ENCODE measurements around the gene LMNTD2. TPM values are rescaled to one million over a fixed set of nuclear protein-coding genes. Genes with fewer than 3 reads are reported as not detected.

LMNTD2 gene
- total RNA-seq, 2 experiments from 2014 or later = 0.34 to 0.81 TPM

- Mint-ChIP-seq H3K4me1 (ENCODE audit: low read depth) (peaks cover 15% of the 10 kb centered on the region), H3K36me3 (ENCODE audit: low read depth) (peaks cover 4% of the 10 kb centered on the region), H3K27me3 (ENCODE audit: low read depth) (peaks cover 14% of the 10 kb centered on the region), H3K4me3 (peak overlapping the region; percentile 48), H3K27ac (no peak overlapping the region), H3K9me3 (ENCODE audit: insufficient read depth) (no peaks in the 10 kb centered on the region)
- CTCF ChIA-PET = interaction anchor here (1.2 to 4.7 kb wide), 4 partner anchors 10 to 168 kb away, joined by 5 to 86 read pairs (median 19); no protein-coding TSS in a partner anchor
- DNase-seq (no peak), ATAC-seq (no peak)
- POLR2A ChIA-PET = interaction anchor here (1.1 to 1.4 kb wide), 3 partner anchors 12 to 59 kb away, joined by 3 to 4 read pairs (median 3); partner anchors contain the start of gene IRF7
Measured at GRCh38 chr11:556662-557256, 3.8 kb downstream of the LMNTD2 start.

GRCh38 chr11:555780-556661 lies 4.5 kb downstream of the LMNTD2 start:
- peaks cover 14% of the 10 kb centered on the region for H3K27me3 Mint-ChIP-seq (ENCODE audit: low read depth)
- no peak overlapping the region for H3K27ac Mint-ChIP-seq
- peaks cover 11% of the 10 kb centered on the region for H3K4me1 Mint-ChIP-seq (ENCODE audit: low read depth)
- DNase-seq (no peak), ATAC-seq (no peak)
- H3K9me3 Mint-ChIP-seq (ENCODE audit: insufficient read depth) = no peaks in the 10 kb centered on the region
- ChIA-PET POLR2A (interaction anchor here (1.1 to 1.7 kb wide), 4 partner anchors 13 to 170 kb away, joined by 3 to 7 read pairs (median 4); partner anchors contain the start of gene IRF7), CTCF (interaction anchor here (0.7 to 4.7 kb wide), 14 partner anchors 11 to 169 kb away, joined by 3 to 86 read pairs (median 6); partner anchors contain the start of genes DEAF1, PHRF1 and TMEM80)
- H3K4me3 Mint-ChIP-seq = peak overlapping the region; percentile 48
- H3K36me3 Mint-ChIP-seq (ENCODE audit: low read depth) = no peaks in the 10 kb centered on the region

GRCh38 chr11:555227-555779 lies 5.2 kb downstream of the LMNTD2 start:
- Mint-ChIP-seq H3K4me3 (peak overlapping the region; percentile 43), H3K27me3 (ENCODE audit: low read depth) (peaks cover 14% of the 10 kb centered on the region), H3K27ac (no peak overlapping the region), H3K36me3 (ENCODE audit: low read depth) (no peaks in the 10 kb centered on the region), H3K9me3 (ENCODE audit: insufficient read depth) (no peaks in the 10 kb centered on the region), H3K4me1 (ENCODE audit: low read depth) (peaks cover 9% of the 10 kb centered on the region)
- DNase-seq = no peak
- CTCF ChIA-PET = interaction anchor here (0.7 to 4.7 kb wide), 20 partner anchors 8 to 202 kb away, joined by 3 to 86 read pairs (median 5); partner anchors contain the start of genes DEAF1, IRF7, LRRC56 and PHRF1
- ATAC-seq = peak; percentile 11
- POLR2A ChIA-PET = interaction anchor here (1.1 to 1.7 kb wide), 4 partner anchors 13 to 171 kb away, joined by 3 to 7 read pairs (median 4); no protein-coding TSS in a partner anchor

GRCh38 chr11:554428-555226 lies 5.9 kb downstream of the LMNTD2 start:
- Mint-ChIP-seq H3K27ac (no peak overlapping the region), H3K4me3 (peak overlapping the region; percentile 43), H3K27me3 (ENCODE audit: low read depth) (peaks cover 10% of the 10 kb centered on the region), H3K36me3 (ENCODE audit: low read depth) (no peaks in the 10 kb centered on the region), H3K9me3 (ENCODE audit: insufficient read depth) (no peaks in the 10 kb centered on the region), H3K4me1 (ENCODE audit: low read depth) (peaks cover 3% of the 10 kb centered on the region)
- DNase-seq (peak; percentile 81), ATAC-seq (peak; percentile 71)
- POLR2A ChIA-PET = interaction anchor here (1.2 to 1.7 kb wide), 3 partner anchors 14 to 172 kb away, joined by 3 to 7 read pairs (median 5); no protein-coding TSS in a partner anchor
- CTCF ChIA-PET = interaction anchor here (0.6 to 4.7 kb wide), 22 partner anchors 9 to 203 kb away, joined by 3 to 86 read pairs (median 5); partner anchors contain the start of genes DEAF1, IRF7, LRRC56 and PHRF1

GRCh38 chr11:553988-554340 lies 6.6 kb downstream of the LMNTD2 start:
- H3K36me3 Mint-ChIP-seq (ENCODE audit: low read depth) = no peaks in the 10 kb centered on the region
- DNase-seq (no peak), ATAC-seq (no peak)
- CTCF ChIA-PET = interaction anchor here (1.0 to 4.7 kb wide), 9 partner anchors 13 to 185 kb away, joined by 3 to 86 read pairs (median 7); partner anchors contain the start of gene LRRC56
- peaks cover 3% of the 10 kb centered on the region for H3K4me1 Mint-ChIP-seq (ENCODE audit: low read depth)
- H3K27me3 Mint-ChIP-seq (ENCODE audit: low read depth) = peaks cover 10% of the 10 kb centered on the region
- H3K9me3 Mint-ChIP-seq (ENCODE audit: insufficient read depth) = no peaks in the 10 kb centered on the region
- H3K27ac Mint-ChIP-seq = no peak overlapping the region
- H3K4me3 Mint-ChIP-seq = no peak overlapping the region
- POLR2A ChIA-PET = interaction anchor here (1.4 kb wide), 1 partner anchor 15 kb away, joined by 5 read pairs; no protein-coding TSS in a partner anchor

- Mint-ChIP-seq H3K27me3 (ENCODE audit: low read depth) (peaks cover 10% of the 10 kb centered on the region), H3K36me3 (ENCODE audit: low read depth) (no peaks in the 10 kb centered on the region), H3K27ac (no peak overlapping the region), H3K9me3 (ENCODE audit: insufficient read depth) (no peaks in the 10 kb centered on the region), H3K4me3 (no peak overlapping the region), H3K4me1 (ENCODE audit: low read depth) (peaks cover 3% of the 10 kb centered on the region)
- CTCF ChIA-PET = interaction anchor here (1.9 to 4.7 kb wide), 3 partner anchors 17 to 172 kb away, joined by 5 to 86 read pairs (median 15); no protein-coding TSS in a partner anchor
- ATAC-seq (no peak), DNase-seq (no peak)
- POLR2A ChIA-PET = no interaction called here
Measured at GRCh38 chr11:553083-553987, 7.2 kb downstream of the LMNTD2 start.

GRCh38 chr11:551596-551995 lies 8.9 kb downstream of the LMNTD2 start:
- no peak for ATAC-seq
- H3K36me3 Mint-ChIP-seq (ENCODE audit: low read depth) = no peaks in the 10 kb centered on the region
- ChIA-PET POLR2A (interaction anchor here (0.5 kb wide), 1 partner anchor 175 kb away, joined by 3 read pairs; no protein-coding TSS in a partner anchor), CTCF (no interaction called here)
- no peak overlapping the region for H3K4me3 Mint-ChIP-seq
- DNase-seq = no peak
- H3K27me3 Mint-ChIP-seq (ENCODE audit: low read depth) = peaks cover 5% of the 10 kb centered on the region
- peaks cover 3% of the 10 kb centered on the region for H3K4me1 Mint-ChIP-seq (ENCODE audit: low read depth)
- H3K27ac Mint-ChIP-seq = no peak overlapping the region
- no peaks in the 10 kb centered on the region for H3K9me3 Mint-ChIP-seq (ENCODE audit: insufficient read depth)

GRCh38 chr11:551131-551530 lies 9.4 kb downstream of the LMNTD2 start:
- CTCF ChIA-PET = interaction anchor here (1.1 kb wide), 1 partner anchor 196 kb away, joined by 3 read pairs; the partner anchor contains the start of gene TALDO1
- peaks cover under 1% of the 10 kb centered on the region for H3K27me3 Mint-ChIP-seq (ENCODE audit: low read depth)
- no peaks in the 10 kb centered on the region for H3K36me3 Mint-ChIP-seq (ENCODE audit: low read depth)
- POLR2A ChIA-PET = interaction anchor here (0.5 kb wide), 1 partner anchor 175 kb away, joined by 3 read pairs; no protein-coding TSS in a partner anchor
- H3K4me3 Mint-ChIP-seq = no peak overlapping the region
- DNase-seq (no peak), ATAC-seq (no peak)
- no peak overlapping the region for H3K27ac Mint-ChIP-seq
- no peaks in the 10 kb centered on the region for H3K4me1 Mint-ChIP-seq (ENCODE audit: low read depth)
- no peaks in the 10 kb centered on the region for H3K9me3 Mint-ChIP-seq (ENCODE audit: insufficient read depth)

- H3K27me3 Mint-ChIP-seq (ENCODE audit: low read depth) = no peaks in the 10 kb centered on the region
- ATAC-seq = no peak
- H3K9me3 Mint-ChIP-seq (ENCODE audit: insufficient read depth) = no peaks in the 10 kb centered on the region
- POLR2A ChIA-PET = no interaction called here
- H3K27ac Mint-ChIP-seq = no peak overlapping the region
- no peak for DNase-seq
- H3K4me1 Mint-ChIP-seq (ENCODE audit: low read depth) = no peaks in the 10 kb centered on the region
- no peak overlapping the region for H3K4me3 Mint-ChIP-seq
- H3K36me3 Mint-ChIP-seq (ENCODE audit: low read depth) = no peaks in the 10 kb centered on the region
- CTCF ChIA-PET = interaction anchor here (1.1 kb wide), 1 partner anchor 197 kb away, joined by 3 read pairs; the partner anchor contains the start of gene TALDO1
Measured at GRCh38 chr11:550746-551085, 9.8 kb downstream of the LMNTD2 start.
